ENCODE measurements around the gene MACROH2A2. TPM values are rescaled to one million over a fixed set of nuclear protein-coding genes. Genes with fewer than 3 reads are reported as not detected.
A peak's percentile ranks its signal among the peaks of the same experiment; 100 is the strongest.

MACROH2A2 gene
- total RNA-seq, 1 donor from 2014 or later: 143 TPM

GRCh38 chr10:70126700-70127395 lies 74.2 kb downstream of the MACROH2A2 start:
- H3K27me3 Mint-ChIP-seq: no peaks in the 10 kb centered on the region
- TF ChIP-seq, protein P1, sequence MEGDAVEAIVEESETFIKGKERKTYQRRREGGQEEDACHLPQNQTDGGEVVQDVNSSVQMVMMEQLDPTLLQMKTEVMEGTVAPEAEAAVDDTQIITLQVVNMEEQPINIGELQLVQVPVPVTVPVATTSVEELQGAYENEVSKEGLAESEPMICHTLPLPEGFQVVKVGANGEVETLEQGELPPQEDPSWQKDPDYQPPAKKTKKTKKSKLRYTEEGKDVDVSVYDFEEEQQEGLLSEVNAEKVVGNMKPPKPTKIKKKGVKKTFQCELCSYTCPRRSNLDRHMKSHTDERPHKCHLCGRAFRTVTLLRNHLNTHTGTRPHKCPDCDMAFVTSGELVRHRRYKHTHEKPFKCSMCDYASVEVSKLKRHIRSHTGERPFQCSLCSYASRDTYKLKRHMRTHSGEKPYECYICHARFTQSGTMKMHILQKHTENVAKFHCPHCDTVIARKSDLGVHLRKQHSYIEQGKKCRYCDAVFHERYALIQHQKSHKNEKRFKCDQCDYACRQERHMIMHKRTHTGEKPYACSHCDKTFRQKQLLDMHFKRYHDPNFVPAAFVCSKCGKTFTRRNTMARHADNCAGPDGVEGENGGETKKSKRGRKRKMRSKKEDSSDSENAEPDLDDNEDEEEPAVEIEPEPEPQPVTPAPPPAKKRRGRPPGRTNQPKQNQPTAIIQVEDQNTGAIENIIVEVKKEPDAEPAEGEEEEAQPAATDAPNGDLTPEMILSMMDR (IDR thresholded peaks at IDR 0.05; ENCODE audit: unreplicated experiment): no peak
- H3K4me3 Mint-ChIP-seq (ENCODE audit: low read depth): no peak overlapping the region
- no peaks in the 10 kb centered on the region for H3K9me3 Mint-ChIP-seq (ENCODE audit: low read depth)
- H3K27ac Mint-ChIP-seq: no peak overlapping the region
- DNase-seq (ENCODE audit: low spot score, unreplicated experiment): no peak
- peaks cover 2% of the 10 kb centered on the region for H3K4me1 Mint-ChIP-seq (ENCODE audit: low read depth)
- H3K36me3 Mint-ChIP-seq (ENCODE audit: insufficient read depth): peaks cover 5% of the 10 kb centered on the region

- H3K36me3 Mint-ChIP-seq (ENCODE audit: insufficient read depth): peaks cover 2% of the 10 kb centered on the region
- H3K4me1 Mint-ChIP-seq (ENCODE audit: low read depth): peaks cover 9% of the 10 kb centered on the region
- H3K27me3 Mint-ChIP-seq: peaks cover 10% of the 10 kb centered on the region
- TF ChIP-seq, protein P1 (IDR thresholded peaks at IDR 0.05; ENCODE audit: unreplicated experiment): no peak
- no peaks in the 10 kb centered on the region for H3K9me3 Mint-ChIP-seq (ENCODE audit: low read depth)
- H3K27ac Mint-ChIP-seq: no peak overlapping the region
- no peak for DNase-seq (ENCODE audit: low spot score, unreplicated experiment)
- H3K4me3 Mint-ChIP-seq (ENCODE audit: low read depth): peak overlapping the region; percentile 42
These were observed 78.4 kb downstream of the MACROH2A2 start for GRCh38 chr10:70130878-70131559.

GRCh38 chr10:70131560-70131937 lies 78.9 kb downstream of the MACROH2A2 start:
- H3K9me3 Mint-ChIP-seq (ENCODE audit: low read depth): no peaks in the 10 kb centered on the region
- H3K27me3 Mint-ChIP-seq: peaks cover 10% of the 10 kb centered on the region
- no peak overlapping the region for H3K27ac Mint-ChIP-seq
- peaks cover 2% of the 10 kb centered on the region for H3K36me3 Mint-ChIP-seq (ENCODE audit: insufficient read depth)
- peaks cover 9% of the 10 kb centered on the region for H3K4me1 Mint-ChIP-seq (ENCODE audit: low read depth)
- DNase-seq (ENCODE audit: low spot score, unreplicated experiment): no peak
- TF ChIP-seq, protein P1 (IDR thresholded peaks at IDR 0.05; ENCODE audit: unreplicated experiment): no peak
- H3K4me3 Mint-ChIP-seq (ENCODE audit: low read depth): peak overlapping the region; percentile 85

DNA sequence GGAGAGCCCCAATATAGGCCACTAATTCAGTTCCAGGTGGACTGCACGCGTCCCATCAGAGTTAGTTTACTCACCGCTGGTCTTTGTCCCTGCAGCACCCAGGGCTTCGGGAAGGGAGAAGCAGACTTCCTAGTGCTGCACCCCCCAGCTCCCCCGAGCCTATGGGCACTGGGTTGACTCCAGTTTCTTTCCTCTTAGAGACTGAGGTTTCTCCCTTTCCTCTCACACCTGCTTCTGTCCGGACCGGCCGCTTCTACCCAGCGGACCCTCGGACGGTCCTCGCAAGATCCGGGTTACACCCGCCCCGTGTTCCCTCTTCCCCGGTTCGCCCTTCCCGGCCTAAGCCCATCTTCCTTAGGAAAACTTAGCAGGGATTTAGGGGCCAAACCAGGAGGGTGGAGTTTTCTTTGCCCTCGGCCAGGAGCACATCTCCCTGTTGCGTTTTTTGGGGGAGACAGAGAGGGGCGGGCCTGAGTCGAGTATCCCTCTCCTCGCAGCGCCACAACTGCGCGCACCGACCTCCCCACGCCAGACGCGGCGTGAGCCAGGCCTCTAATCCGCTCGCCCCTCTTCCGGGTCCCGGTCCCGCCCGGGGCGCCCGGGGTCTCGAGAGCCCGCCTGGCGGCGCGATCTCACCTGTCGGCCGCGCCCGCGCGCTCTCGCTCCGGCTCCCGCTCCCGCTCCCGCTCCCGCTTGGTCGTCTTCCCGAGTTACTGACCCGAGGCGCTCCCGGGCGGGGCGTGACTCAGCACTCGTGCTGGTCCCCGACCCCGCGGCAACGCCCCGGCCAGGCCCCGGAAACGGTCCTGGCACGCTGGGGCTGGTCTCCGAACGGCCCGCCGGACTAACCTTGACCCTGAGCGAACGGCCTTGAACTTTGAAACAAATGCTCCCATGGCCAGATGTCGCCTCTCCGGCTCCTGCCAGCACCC lies 79.7 kb downstream of the MACROH2A2 start, which contains the start of gene AIFM2:
Gene AIFM2, minus strand, starts transcription at position 728 of the 932 bp plus-strand sequence. CDS start 8,741 bp downstream, outside the sequence.
- Mint-ChIP-seq H3K4me3 (ENCODE audit: low read depth) (peak within 1 kb of the TSS; percentile 85), H3K27ac (peak within 1 kb of the TSS; percentile 93), H3K27me3 (peaks cover 14% of the 10 kb centered on the region), H3K9me3 (ENCODE audit: low read depth) (no peaks in the 10 kb centered on the region), H3K4me1 (ENCODE audit: low read depth) (peaks cover 9% of the 10 kb centered on the region), H3K36me3 (ENCODE audit: insufficient read depth) (peaks cover 2% of the 10 kb centered on the region)
- TF ChIP-seq, protein P1 (IDR thresholded peaks at IDR 0.05; ENCODE audit: unreplicated experiment): peak; percentile 36
- DNase-seq (ENCODE audit: low spot score, unreplicated experiment): peak; percentile 62

DNA sequence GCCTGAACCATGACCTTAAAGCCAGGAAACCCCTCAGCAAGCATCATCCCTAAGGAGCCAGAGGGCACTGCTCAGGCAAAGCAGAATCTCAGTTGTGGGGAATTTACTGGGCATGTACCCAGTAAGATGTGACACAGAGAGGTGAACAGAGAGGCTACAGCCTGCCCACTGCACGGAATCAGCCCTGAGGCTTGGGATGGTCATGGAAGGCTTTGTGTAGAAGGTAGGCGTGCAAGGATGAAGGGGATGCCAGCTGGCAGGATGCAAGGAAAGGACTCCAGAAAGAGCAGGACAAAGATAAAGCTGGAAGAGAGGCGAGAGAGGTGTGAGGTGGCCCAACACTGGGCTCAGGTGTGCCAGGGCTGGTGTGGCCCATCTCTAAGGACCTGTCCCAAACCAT lies 82.4 kb downstream of the MACROH2A2 start:
- H3K27ac Mint-ChIP-seq: no peak overlapping the region
- H3K36me3 Mint-ChIP-seq (ENCODE audit: insufficient read depth): peaks cover 2% of the 10 kb centered on the region
- H3K4me3 Mint-ChIP-seq (ENCODE audit: low read depth): no peak overlapping the region
- DNase-seq (ENCODE audit: low spot score, unreplicated experiment): no peak
- no peaks in the 10 kb centered on the region for H3K9me3 Mint-ChIP-seq (ENCODE audit: low read depth)
- TF ChIP-seq, protein P1 (IDR thresholded peaks at IDR 0.05; ENCODE audit: unreplicated experiment): no peak
- H3K4me1 Mint-ChIP-seq (ENCODE audit: low read depth): peaks cover 9% of the 10 kb centered on the region
- H3K27me3 Mint-ChIP-seq: peaks cover 14% of the 10 kb centered on the region
